Uterus (tissue), 2 donors: ENCODE measurements around the gene DHFR.

Experiments
- CTCF ChIP-seq, 4 experiments: fragments of 200-600 bp in 2 of 4; fragments of 450-650 bp in 2 of 4; sonication (generic) in 2 of 4; IDR thresholded peaks; one replicate each; pipeline ENCODE4 v1.5.1; 2016 to 2019; ENCODE audit warnings: antibody characterized with exemption in 4 of 4, mild to moderate bottlenecking in 2 of 4, moderate library complexity in 1 of 4
- POLR2A ChIP-seq, 2 donors: fragments of 450-650 bp; IDR thresholded peaks; one replicate each; pipeline ENCODE4 v1.6.1; 2016; ENCODE audit warnings: antibody characterized with exemption in 2 of 2, mild to moderate bottlenecking in 1 of 2, moderate library complexity in 1 of 2

DNA sequence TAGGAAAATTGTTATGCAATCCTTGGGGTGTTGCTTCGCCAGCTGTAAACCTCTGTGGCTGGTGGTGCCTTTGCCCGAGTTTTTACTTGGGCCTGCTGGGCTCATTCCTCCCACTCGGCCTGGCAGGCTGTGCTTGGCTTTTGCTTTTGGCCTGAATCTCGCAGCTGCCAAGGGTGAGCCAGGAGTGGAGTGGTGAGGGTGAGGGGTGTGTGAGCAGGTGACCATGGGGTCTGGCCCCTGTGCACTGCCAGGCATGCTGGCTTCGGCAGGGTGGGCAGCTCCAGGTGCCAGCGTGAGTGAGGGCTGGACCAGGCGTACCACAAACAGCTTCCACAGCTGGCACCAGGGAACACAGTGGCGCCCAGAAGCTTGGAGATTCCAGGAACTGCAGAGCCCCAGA lies 12.6 kb upstream of the DHFR start:
- TF ChIP-seq POLR2A (IDR thresholded peaks at IDR 0.05) (no peak), CTCF (IDR thresholded peaks at IDR 0.05) (no peak)
